Measurements from ENCODE around the gene SETD2. TPM values are rescaled to one million over a fixed set of nuclear protein-coding genes. Genes with fewer than 3 reads are reported as not detected.
"Not testable (repeated sequence)": the region's sequence is repeated elsewhere in the genome, so short reads cannot be mapped to it uniquely, and the experiment has no call there.

The SETD2 gene
- total RNA-seq, 1 donor from 2014 or later, result 65.7 TPM

- no peak overlapping the region for H3K4me3 Mint-ChIP-seq
- intact Hi-C loops (cut with micrococcal nuclease), result no loop called here
- no peaks in the 10 kb centered on the region for H3K27me3 Mint-ChIP-seq
- POLR2A ChIA-PET, result interaction anchor here (0.6 to 1.2 kb wide), 3 partner anchors 27 to 195 kb away, joined by 3 to 4 read pairs (median 4); partner anchors contain the start of gene SETD2
- DNase-seq, result no peak
- TF ChIP-seq CTCF (IDR thresholded peaks at IDR 0.05), result no peak
- no peak overlapping the region for H3K27ac Mint-ChIP-seq
- CTCF ChIA-PET, result no interaction called here
- peaks cover 3% of the 10 kb centered on the region for H3K4me1 Mint-ChIP-seq
- H3K9me3 Mint-ChIP-seq, result no peaks in the 10 kb centered on the region
- ATAC-seq (ENCODE audit: low read depth), result no peak
- H3K36me3 Mint-ChIP-seq (ENCODE audit: low read depth), result peaks cover 72% of the 10 kb centered on the region
Observed at GRCh38 chr3:47073685-47074084, 90.2 kb downstream of the SETD2 start.

GRCh38 chr3:47070770-47071169, 93.1 kb downstream of the SETD2 start:
- no peak for TF ChIP-seq CTCF (IDR thresholded peaks at IDR 0.05)
- no peaks in the 10 kb centered on the region for H3K9me3 Mint-ChIP-seq
- ChIA-PET CTCF (interaction anchor here (0.5 kb wide), 1 partner anchor 214 kb away, joined by 3 read pairs; no protein-coding TSS in a partner anchor), POLR2A (no interaction called here)
- no peaks in the 10 kb centered on the region for H3K27me3 Mint-ChIP-seq
- ATAC-seq (ENCODE audit: low read depth) (no peak), DNase-seq (no peak)
- peaks cover 60% of the 10 kb centered on the region for H3K36me3 Mint-ChIP-seq (ENCODE audit: low read depth)
- intact Hi-C loops (cut with micrococcal nuclease), result no loop called here
- peaks cover under 1% of the 10 kb centered on the region for H3K4me1 Mint-ChIP-seq
- no peak overlapping the region for H3K4me3 Mint-ChIP-seq
- no peak overlapping the region for H3K27ac Mint-ChIP-seq

- peaks cover 69% of the 10 kb centered on the region for H3K36me3 Mint-ChIP-seq (ENCODE audit: low read depth)
- DNase-seq; H3K4me1 Mint-ChIP-seq; CTCF ChIA-PET; H3K27me3 Mint-ChIP-seq; H3K9me3 Mint-ChIP-seq; H3K27ac Mint-ChIP-seq; intact Hi-C loops (cut with micrococcal nuclease); POLR2A ChIA-PET; ATAC-seq (ENCODE audit: low read depth); H3K4me3 Mint-ChIP-seq: not testable (repeated sequence)
Observed at GRCh38 chr3:47066259-47066658, 97.7 kb downstream of the SETD2 start.

GRCh38 chr3:47065681-47066080, 98.2 kb downstream of the SETD2 start:
- POLR2A ChIA-PET, result no interaction called here
- CTCF ChIA-PET, result no interaction called here
- H3K27me3 Mint-ChIP-seq, result no peaks in the 10 kb centered on the region
- H3K9me3 Mint-ChIP-seq, result no peaks in the 10 kb centered on the region
- H3K36me3 Mint-ChIP-seq (ENCODE audit: low read depth), result peaks cover 68% of the 10 kb centered on the region
- no peaks in the 10 kb centered on the region for H3K4me1 Mint-ChIP-seq
- no peak for DNase-seq
- intact Hi-C loops (cut with micrococcal nuclease), result no loop called here
- TF ChIP-seq CTCF (IDR thresholded peaks at IDR 0.05), result no peak
- no peak for ATAC-seq (ENCODE audit: low read depth)
- no peak overlapping the region for H3K4me3 Mint-ChIP-seq
- H3K27ac Mint-ChIP-seq, result no peak overlapping the region

- ChIA-PET POLR2A (no interaction called here), CTCF (no interaction called here)
- H3K9me3 Mint-ChIP-seq, result no peaks in the 10 kb centered on the region
- H3K27me3 Mint-ChIP-seq, result no peaks in the 10 kb centered on the region
- peaks cover 67% of the 10 kb centered on the region for H3K36me3 Mint-ChIP-seq (ENCODE audit: low read depth)
- DNase-seq (no peak), ATAC-seq (ENCODE audit: low read depth) (no peak)
- no peak overlapping the region for H3K27ac Mint-ChIP-seq
- intact Hi-C loops (cut with micrococcal nuclease), result no loop called here
- TF ChIP-seq CTCF (IDR thresholded peaks at IDR 0.05), result no peak
- no peaks in the 10 kb centered on the region for H3K4me1 Mint-ChIP-seq
- H3K4me3 Mint-ChIP-seq, result no peak overlapping the region
Observed at GRCh38 chr3:47065058-47065457, 98.9 kb downstream of the SETD2 start.

- no peaks in the 10 kb centered on the region for H3K9me3 Mint-ChIP-seq
- CTCF ChIA-PET, result no interaction called here
- no peak for TF ChIP-seq CTCF (IDR thresholded peaks at IDR 0.05)
- peaks cover 4% of the 10 kb centered on the region for H3K4me1 Mint-ChIP-seq
- intact Hi-C loops (cut with micrococcal nuclease), result no loop called here
- no peaks in the 10 kb centered on the region for H3K27me3 Mint-ChIP-seq
- H3K4me3 Mint-ChIP-seq, result no peak overlapping the region
- DNase-seq (no peak), ATAC-seq (ENCODE audit: low read depth) (no peak)
- peaks cover 61% of the 10 kb centered on the region for H3K36me3 Mint-ChIP-seq (ENCODE audit: low read depth)
- POLR2A ChIA-PET, result no interaction called here
- H3K27ac Mint-ChIP-seq, result no peak overlapping the region
Observed at GRCh38 chr3:47057212-47057671, 106.7 kb downstream of the SETD2 start.
